GM12872 (cell line): ENCODE measurements around the gene RARB.

Source experiments
- CTCF ChIP-seq: IDR thresholded peaks from 3 replicates; pipeline ENCODE4 v1.5.1; 2011; ENCODE audit warnings: low read depth, mild to moderate bottlenecking, low read length, moderate library complexity; ENCODE audit not compliant: insufficient read depth

The RARB gene

GRCh38 chr3:25449857-25450256 lies 21.8 kb downstream of the RARB start:
- TF ChIP-seq CTCF: no peak

GRCh38 chr3:25452192-25452591 lies 24.1 kb downstream of the RARB start:
- TF ChIP-seq CTCF: no peak

- no peak for TF ChIP-seq CTCF
These were observed 24.7 kb downstream of the RARB start for GRCh38 chr3:25452740-25453139.

GRCh38 chr3:25453619-25454004 lies 25.5 kb downstream of the RARB start:
- no peak for TF ChIP-seq CTCF

- TF ChIP-seq CTCF: no peak
These were observed 26.2 kb downstream of the RARB start for GRCh38 chr3:25454005-25454927.

- TF ChIP-seq CTCF: no peak
These were observed 27.5 kb downstream of the RARB start for GRCh38 chr3:25455441-25456132.
